Transverse colon (tissue), 4 donors: ENCODE results near the gene CCND3. TPM values are rescaled to one million over a fixed set of nuclear protein-coding genes. Genes with fewer than 3 reads are reported as not detected.
"Not testable (repeated sequence)": the region's sequence is repeated elsewhere in the genome, so short reads cannot be mapped to it uniquely, and the experiment has no call there.

Source experiments
- DNase-seq: peaks from one replicate; pipeline ENCODE4 v3.0.0-alpha.2; 2019
- H3K27ac ChIP-seq, 4 donors: fragments of 200-600 bp; sonication (generic); 2 replicates each; pipeline ENCODE4 v1.5.1; 2016 to 2018; ENCODE audit warnings: inconsistent platforms in 4 of 4
- H3K27me3 ChIP-seq: fragments of 200-600 bp; sonication (generic); 2 replicates; pipeline ENCODE4 v1.5.1; 2017; ENCODE audit warnings: inconsistent platforms
- H3K36me3 ChIP-seq, 4 donors: fragments of 200-600 bp; sonication (generic); 2 replicates each; pipeline ENCODE4 v1.5.1; 2017 to 2019; ENCODE audit warnings: inconsistent platforms in 4 of 4
- H3K4me1 ChIP-seq, 4 donors: fragments of 200-600 bp; sonication (generic); 2 replicates each; pipeline ENCODE4 v1.5.1; 2017 to 2020; ENCODE audit warnings: inconsistent platforms in 4 of 4
- H3K4me3 ChIP-seq, 4 donors: fragments of 200-600 bp; sonication (generic); 1 replicate in 1 of 4; 2 replicates in 3 of 4; pipeline versions ENCODE4 v1.5.1 to v1.6.1; 2017 to 2019; ENCODE audit warnings: inconsistent platforms in 4 of 4
- H3K9me3 ChIP-seq, 2 donors: fragments of 200-600 bp; sonication (generic); 2 replicates each; pipeline ENCODE4 v1.5.1; 2017 to 2019; ENCODE audit warnings: inconsistent platforms in 2 of 2
- EP300 ChIP-seq: sonication (generic); formaldehyde crosslinking; IDR thresholded peaks from one replicate; pipeline ENCODE4 v1.6.1; 2017; ENCODE audit warnings: antibody characterized with exemption, low read depth
- POLR2A ChIP-seq: fragments of 450-650 bp; IDR thresholded peaks from one replicate; pipeline ENCODE4 v1.6.1; 2016; ENCODE audit warnings: antibody characterized with exemption, mild to moderate bottlenecking, moderate library complexity
- POLR2AphosphoS5 ChIP-seq, 3 donors: sonication (generic); formaldehyde crosslinking; IDR thresholded peaks; one replicate each; pipeline ENCODE4 v1.6.1; 2016; ENCODE audit warnings: antibody characterized with exemption in 3 of 3
- WGBS, 2 donors: methylation state at CpG; one replicate each; pipeline ENCODE4 v1.1.5; 2018; ENCODE audit warnings: low coverage in 1 of 2; 5-methylcytosine and 5-hydroxymethylcytosine counted together
- in situ Hi-C, 4 donors: fragments of 200-750 bp; cut with MboI; loops; one replicate each; pipeline versions ENCODE4 v1.15.0 to v1.15.1; 2017; ENCODE audit warnings: low sequenced_read_pairs in 3 of 4, low pct_ligation_motif_present in 1 of 4, low pct_unique_long_range_greater_than_20kb in 1 of 4
- intact Hi-C: fragments of 100-400 bp; cut with DNase I; formaldehyde crosslinking; loops from one replicate; pipeline ENCODE4 v1.15.1; 2023; ENCODE audit warnings: low total_unique reads
- total RNA-seq, 4 donors: library from RNA; depleted of rRNA; stranded (reverse); fragments of >200 nt; gene quantifications; one replicate each; pipeline ENCODE4 v1.1.0, GENCODE V29; 2016
- TF ChIP-seq, protein P1 (sequence below), 5 experiments: fragments of 200-600 bp in 3 of 5; fragments of 450-650 bp in 2 of 5; sonication (generic) in 3 of 5; IDR thresholded peaks; 1 replicate in 2 of 5; 2 replicates in 3 of 5; pipeline ENCODE4 v1.5.1; 2016 to 2017; ENCODE audit warnings: antibody characterized with exemption in 5 of 5, inconsistent platforms in 3 of 5, mild to moderate bottlenecking in 2 of 5, moderate library complexity in 1 of 5

The CCND3 gene
- total RNA-seq, 4 donors from 2014 or later = 55.3 to 178 (median 75.6) TPM

DNA sequence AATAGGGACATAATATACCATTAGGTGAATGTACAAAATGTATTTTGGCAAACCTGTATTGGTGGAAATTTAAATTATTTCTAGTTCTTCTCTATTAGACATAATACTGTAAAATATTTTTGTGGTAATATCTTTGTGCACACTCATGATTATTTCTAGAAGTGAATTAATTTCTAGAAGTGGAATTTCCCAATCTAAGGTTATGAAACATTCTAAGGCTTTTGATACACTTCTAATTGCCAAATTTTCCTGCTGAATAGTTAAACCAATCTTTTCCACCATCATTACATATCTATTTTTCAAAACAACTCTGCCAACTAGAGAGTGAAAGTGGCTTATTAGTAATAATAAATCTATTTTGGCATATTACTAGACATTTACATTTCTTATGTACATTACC is 1.8 kb upstream of the CCND3 start:
- DNase-seq = no peak
- H3K36me3 ChIP-seq = no peaks in the 10 kb centered on the region
- intact Hi-C loops (no loop called here), in situ Hi-C loops (loop anchor here in 2 of 4 donors (10.0 to 25.0 kb wide), 2 partner anchors 101 to 269 kb away; partner anchors contain the start of gene MRPS10 (in 1 of the 2))
- no peaks in the 10 kb centered on the region for H3K9me3 ChIP-seq
- H3K4me3 ChIP-seq = no peak overlapping the region
- H3K27ac ChIP-seq = no peak overlapping the region
- H3K4me1 ChIP-seq = peaks cover 25 to 35% (median 30%) of the 10 kb centered on the region in 4 donors
- no peak for TF ChIP-seq POLR2A
- TF ChIP-seq, protein P1, sequence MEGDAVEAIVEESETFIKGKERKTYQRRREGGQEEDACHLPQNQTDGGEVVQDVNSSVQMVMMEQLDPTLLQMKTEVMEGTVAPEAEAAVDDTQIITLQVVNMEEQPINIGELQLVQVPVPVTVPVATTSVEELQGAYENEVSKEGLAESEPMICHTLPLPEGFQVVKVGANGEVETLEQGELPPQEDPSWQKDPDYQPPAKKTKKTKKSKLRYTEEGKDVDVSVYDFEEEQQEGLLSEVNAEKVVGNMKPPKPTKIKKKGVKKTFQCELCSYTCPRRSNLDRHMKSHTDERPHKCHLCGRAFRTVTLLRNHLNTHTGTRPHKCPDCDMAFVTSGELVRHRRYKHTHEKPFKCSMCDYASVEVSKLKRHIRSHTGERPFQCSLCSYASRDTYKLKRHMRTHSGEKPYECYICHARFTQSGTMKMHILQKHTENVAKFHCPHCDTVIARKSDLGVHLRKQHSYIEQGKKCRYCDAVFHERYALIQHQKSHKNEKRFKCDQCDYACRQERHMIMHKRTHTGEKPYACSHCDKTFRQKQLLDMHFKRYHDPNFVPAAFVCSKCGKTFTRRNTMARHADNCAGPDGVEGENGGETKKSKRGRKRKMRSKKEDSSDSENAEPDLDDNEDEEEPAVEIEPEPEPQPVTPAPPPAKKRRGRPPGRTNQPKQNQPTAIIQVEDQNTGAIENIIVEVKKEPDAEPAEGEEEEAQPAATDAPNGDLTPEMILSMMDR (IDR thresholded peaks at IDR 0.05) = no peak
- TF ChIP-seq EP300 = no peak
- H3K27me3 ChIP-seq = no peaks in the 10 kb centered on the region

DNA sequence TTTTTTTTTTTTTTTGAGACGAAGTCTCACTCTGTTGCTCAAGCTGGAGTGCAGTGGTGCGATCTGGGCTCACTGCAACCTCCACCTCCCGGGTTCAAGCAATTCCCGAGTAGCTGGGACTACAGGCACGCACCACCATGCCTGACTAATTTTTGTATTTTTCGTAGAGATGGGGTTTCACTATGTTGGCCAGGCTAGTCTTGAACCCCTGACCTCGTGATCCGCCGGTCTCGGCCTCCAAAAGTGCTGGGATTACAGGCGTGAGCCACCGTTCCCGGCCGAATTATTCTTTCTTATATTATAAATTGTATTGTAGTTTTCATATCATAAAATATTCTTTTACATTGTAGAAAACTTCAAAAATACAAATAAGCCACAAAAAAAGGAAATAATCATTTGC is 1.3 kb upstream of the CCND3 start:
- peaks cover 29 to 36% (median 35%) of the 10 kb centered on the region in 4 donors for H3K4me1 ChIP-seq
- H3K4me3 ChIP-seq, DNase-seq, H3K27me3 ChIP-seq, intact Hi-C loops, H3K9me3 ChIP-seq, H3K36me3 ChIP-seq: not testable (repeated sequence)
- H3K27ac ChIP-seq = peak overlapping the region in 2 of 4 donors; percentile 84 to 95
- 90 to 95% methylated on average over 9 to 14 of the region's 14 CpGs for WGBS, 2 donors
- in situ Hi-C loops = loop anchor here in 2 of 4 donors (10.0 to 25.0 kb wide), 2 partner anchors 102 to 269 kb away; partner anchors contain the start of gene MRPS10 (in 1 of the 2)

DNA sequence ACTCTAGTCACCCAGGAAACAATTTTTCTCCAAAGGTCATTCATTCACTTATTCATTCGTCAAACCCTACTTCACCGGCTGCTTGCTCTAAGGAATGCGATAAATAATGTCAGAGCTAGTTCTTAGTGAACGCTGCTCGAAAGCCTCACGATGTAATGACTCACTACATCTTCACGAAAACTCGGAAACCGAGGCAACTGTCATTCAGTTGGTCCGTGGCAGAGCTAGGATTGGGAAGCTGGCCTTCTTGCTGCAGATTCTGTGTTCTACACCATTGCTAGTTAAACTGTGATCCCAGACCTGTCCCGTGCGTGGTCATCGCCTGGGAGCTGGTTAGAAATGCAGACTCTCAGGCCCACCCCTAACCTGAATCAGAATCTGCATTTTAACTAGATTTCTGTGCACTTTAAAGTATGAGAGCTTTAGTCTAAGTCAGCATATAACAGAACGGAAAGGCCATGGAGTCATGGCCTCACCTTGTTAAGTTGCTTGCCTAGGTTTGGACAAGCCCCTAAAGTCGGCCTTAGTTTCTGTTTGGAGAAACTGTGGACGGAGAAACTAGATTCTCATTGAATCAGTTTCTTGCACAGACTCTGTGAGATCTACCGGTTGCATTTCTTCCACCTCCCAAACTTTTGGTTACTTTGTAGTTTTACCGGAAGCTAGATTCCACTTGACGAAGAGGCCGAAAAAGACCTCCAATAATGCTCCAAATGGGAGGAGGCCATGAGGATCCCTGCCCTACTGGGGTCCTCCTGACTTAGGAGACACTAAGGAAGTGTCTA is 651 bp upstream of the CCND3 start:
- intact Hi-C loops (no loop called here), in situ Hi-C loops (loop anchor here in 2 of 4 donors (10.0 to 25.0 kb wide), 2 partner anchors 103 to 270 kb away; partner anchors contain the start of gene MRPS10 (in 1 of the 2))
- WGBS, 2 donors = 37 to 75% methylated on average over 4 to 20 of the region's 20 CpGs
- peak overlapping the region; percentile 84 to 95 (median 94) for H3K27ac ChIP-seq
- H3K36me3 ChIP-seq = no peaks in the 10 kb centered on the region
- H3K4me1 ChIP-seq = peaks cover 29 to 39% (median 36%) of the 10 kb centered on the region in 4 donors
- no peaks in the 10 kb centered on the region for H3K27me3 ChIP-seq
- H3K4me3 ChIP-seq = peak overlapping the region; percentile 29 to 81 (median 77)
- DNase-seq = no peak
- TF ChIP-seq, protein P1 (IDR thresholded peaks at IDR 0.05) = no peak
- TF ChIP-seq POLR2A (no peak), EP300 (no peak), POLR2AphosphoS5 (IDR thresholded peaks at IDR 0.05) (no peak)
- no peaks in the 10 kb centered on the region for H3K9me3 ChIP-seq

DNA sequence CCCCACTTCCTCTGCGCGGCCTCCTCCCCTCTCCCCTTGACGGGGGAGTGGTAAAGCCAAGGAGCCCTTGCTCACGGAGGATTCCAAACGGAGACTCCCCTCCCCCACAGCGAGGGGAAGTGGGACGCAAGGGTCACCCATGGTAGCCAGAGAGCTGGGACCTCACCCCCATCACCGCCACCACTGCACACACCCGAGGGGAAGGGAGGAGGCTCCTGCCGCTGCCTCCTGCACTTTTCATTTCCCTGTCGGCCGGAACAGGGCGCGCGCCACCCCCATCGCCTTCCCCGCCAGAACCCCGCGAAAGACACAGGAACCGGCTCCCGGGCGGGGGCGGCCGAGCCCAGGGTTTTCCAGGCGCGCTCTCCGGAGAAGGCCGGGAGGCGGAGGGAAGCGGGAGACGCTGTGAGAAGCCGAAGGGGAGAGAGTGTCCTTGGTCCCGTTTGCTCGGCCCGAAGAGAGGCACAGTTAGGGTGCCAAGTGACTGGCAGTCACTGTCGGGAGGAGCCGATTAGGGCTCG is 789 bp downstream of the CCND3 start:
- TF ChIP-seq POLR2AphosphoS5 (IDR thresholded peaks at IDR 0.05) = no peak
- TF ChIP-seq, protein P1 (IDR thresholded peaks at IDR 0.05) = peak in 1 of 5 experiments; percentile 4
- Histone ChIP-seq H3K9me3 (no peaks in the 10 kb centered on the region), H3K27me3 (no peaks in the 10 kb centered on the region), H3K27ac (peak overlapping the region; percentile 84 to 95 (median 94)), H3K4me1 (peaks cover 29 to 54% (median 44%) of the 10 kb centered on the region in 4 donors), H3K36me3 (peaks cover 0 to 2% (median under 1%) of the 10 kb centered on the region in 4 donors), H3K4me3 (peak overlapping the region; percentile 75 to 84 (median 80))
- intact Hi-C loops (no loop called here), in situ Hi-C loops (loop anchor here in 2 of 4 donors (10.0 to 25.0 kb wide), 2 partner anchors 104 to 271 kb away; partner anchors contain the start of gene MRPS10 (in 1 of the 2))
- peak; percentile 54 for DNase-seq
- WGBS, 2 donors = 0% methylated on average over 33 of the region's 38 CpGs; no CpG with 5 or more reads in 1 of the 2 donors
